HepG2 (cell line): ENCODE data around the gene ACAP3. TPM values are rescaled to one million over a fixed set of nuclear protein-coding genes. Genes with fewer than 3 reads are reported as not detected.
A peak's percentile ranks its signal among the peaks of the same experiment; 100 is the strongest.

ENCODE experiments used
- CREB1 ChIP-seq, 2 experiments: fragments of 450-650 bp in 1 of 2; IDR thresholded peaks; 2 replicates each; pipeline ENCODE4 v1.6.1; 2016 to 2017; ENCODE audit warnings: control low read depth in 1 of 2, mild to moderate bottlenecking in 1 of 2, missing compliant biosample characterization in 1 of 2, missing genetic modification characterization in 1 of 2
- DPF2 ChIP-seq: sonication (generic); formaldehyde crosslinking; IDR thresholded peaks from 2 replicates; pipeline ENCODE4 v1.4.0; 2020; ENCODE audit warnings: mild to moderate bottlenecking, low read depth, missing genetic modification reagents, borderline replicate concordance
- FOXK2 ChIP-seq: fragments of 450-650 bp; IDR thresholded peaks from 2 replicates; pipeline ENCODE4 v1.6.1; 2016
- HOXA7 ChIP-seq: sonication (generic); formaldehyde crosslinking; IDR thresholded peaks from 2 replicates; pipeline ENCODE4 v1.8.1; 2022; ENCODE audit warnings: mild to moderate bottlenecking, missing genetic modification reagents, moderate library complexity
- KAT2B ChIP-seq: fragments of 150-350 bp; IDR thresholded peaks from 2 replicates; pipeline ENCODE4 v1.6.1; 2014; ENCODE audit warnings: low read depth, low read length, borderline replicate concordance
- PRDM15 ChIP-seq: sonication (generic); formaldehyde crosslinking; IDR thresholded peaks from 2 replicates; pipeline ENCODE4 v1.4.0; 2020; ENCODE audit warnings: missing genetic modification reagents
- RFX1 ChIP-seq: fragments of 450-650 bp; IDR thresholded peaks from 2 replicates; pipeline ENCODE4 v1.6.1; 2017
- SETDB1 ChIP-seq: sonication (generic); formaldehyde crosslinking; IDR thresholded peaks from 2 replicates; pipeline ENCODE4 v1.5.1; 2020; ENCODE audit warnings: missing genetic modification reagents, mild to moderate bottlenecking, borderline replicate concordance
- SRY ChIP-seq: sonication (generic); formaldehyde crosslinking; IDR thresholded peaks from 2 replicates; pipeline ENCODE4 v1.8.0; 2022; ENCODE audit warnings: mild to moderate bottlenecking, missing genetic modification reagents
- ZBED4 ChIP-seq: sonication (generic); formaldehyde crosslinking; IDR thresholded peaks from 2 replicates; pipeline ENCODE4 v1.4.0; 2020; ENCODE audit warnings: missing genetic modification reagents, borderline replicate concordance
- ZBTB26 ChIP-seq: IDR thresholded peaks from 2 replicates; pipeline ENCODE4 v1.6.1; 2016; ENCODE audit warnings: missing compliant biosample characterization, missing genetic modification reagents, borderline replicate concordance
- ZBTB7B ChIP-seq: sonication (generic); formaldehyde crosslinking; IDR thresholded peaks from 2 replicates; pipeline ENCODE4 v1.4.0; 2020; ENCODE audit warnings: missing genetic modification reagents
- ZNF292 ChIP-seq: sonication (generic); formaldehyde crosslinking; IDR thresholded peaks from 2 replicates; pipeline ENCODE4 v1.8.1; 2022; ENCODE audit warnings: mild to moderate bottlenecking, low read depth, missing genetic modification reagents, borderline replicate concordance
- ZUFSP ChIP-seq: sonication (generic); formaldehyde crosslinking; IDR thresholded peaks from 2 replicates; pipeline ENCODE4 v1.9.0; 2021; ENCODE audit warnings: missing genetic modification reagents, mild to moderate bottlenecking, borderline replicate concordance
- ZXDC ChIP-seq: sonication (generic); formaldehyde crosslinking; IDR thresholded peaks from 2 replicates; pipeline ENCODE4 v1.5.0; 2020; ENCODE audit warnings: mild to moderate bottlenecking, missing genetic modification reagents
- polyA plus RNA-seq, 8 experiments: library from polyadenylated mRNA; depleted of rRNA in 3 of 8; stranded (reverse) in 7 of 8; unstranded in 1 of 8; fragments of >200 nt; fragmentation: Illumina TruSeq in 4 of 8; extraction: Trizol in 4 of 8; gene quantifications; 2 replicates each; pipeline versions ENCODE4 v1.2.1 to v1.2.3, GENCODE V29; 2011 to 2016; ENCODE audit warnings: low read depth in 4 of 8, missing spikeins in 1 of 8, mixed read lengths in 1 of 8; ENCODE audit not compliant: insufficient read depth in 1 of 8
- total RNA-seq, 5 experiments: library from RNA; depleted of rRNA; stranded (reverse); fragments of >200 nt; fragmentation: Illumina TruSeq; extraction: Trizol; gene quantifications; 2 replicates each; pipeline ENCODE4 v1.2.3, GENCODE V29; 2016; ENCODE audit warnings: low read depth in 1 of 5

ACAP3 gene
- total and polyA plus RNA-seq, 2 of the 13 experiments (the other 11 are each of a cell fraction or from before 2014, with no cell fraction given) = 29.4 to 50.8 TPM

- TF ChIP-seq DPF2 (no peak), ZBTB7B (CRISPR knock-in tag) (peak; percentile 68), PRDM15 (no peak), SETDB1 (CRISPR knock-in tag) (no peak), ZUFSP (CRISPR knock-in tag) (no peak), HOXA7 (CRISPR knock-in tag) (no peak), ZNF292 (no peak), RFX1 (no peak), KAT2B (no peak), SRY (CRISPR knock-in tag) (0 out of 2 replicates have a peak, but pooled peaks have one; percentile 23), ZBED4 (CRISPR knock-in tag) (peak; percentile 17; the same call in 1 of the 2 replicates), ZXDC (CRISPR knock-in tag) (no peak), FOXK2 (no peak), ZBTB26 (CRISPR knock-in tag) (no peak), CREB1 (IDR thresholded peaks at IDR 0.05) (no peak), CREB1 (CRISPR knock-in tag; IDR thresholded peaks at IDR 0.05) (no peak)
These were observed 34.0 kb downstream of the ACAP3 start, which contains the start of gene UBE2J2 (continued) for GRCh38 chr1:1273512-1274298.
